Type B pancreatic cell (in vitro differentiated cells): ENCODE results near the gene ANKRD40. TPM values are rescaled to one million over a fixed set of nuclear protein-coding genes. Genes with fewer than 3 reads are reported as not detected.

Source experiments
- DNase-seq: peaks from one replicate; pipeline ENCODE4 v3.0.0; 2021; ENCODE audit warnings: mixed read lengths; ENCODE audit not compliant: unreplicated experiment; ENCODE audit errors: extremely low spot score
- H3K27ac Mint-ChIP-seq: 2 replicates; pipeline ENCODE4 v1.8.0; 2021; ENCODE audit warnings: mild to moderate bottlenecking, mixed read lengths
- H3K27me3 Mint-ChIP-seq: 2 replicates; pipeline ENCODE4 v1.8.0; 2021; ENCODE audit warnings: mixed read lengths
- H3K36me3 Mint-ChIP-seq: 2 replicates; pipeline ENCODE4 v1.8.0; 2021; ENCODE audit warnings: mixed read lengths
- H3K4me1 Mint-ChIP-seq: one replicate; pipeline ENCODE4 v1.8.0; 2021; ENCODE audit warnings: mixed read lengths; ENCODE audit not compliant: unreplicated experiment
- H3K4me3 Mint-ChIP-seq: 2 replicates; pipeline ENCODE4 v1.8.0; 2021; ENCODE audit warnings: mild to moderate bottlenecking, mixed read lengths
- H3K9me3 Mint-ChIP-seq: 2 replicates; pipeline ENCODE4 v1.8.0; 2021; ENCODE audit warnings: mixed read lengths
- CTCF ChIP-seq: fragments of 200-600 bp; sonication (generic); conservative IDR thresholded peaks from 2 replicates; pipeline ENCODE4 v1.5.0; 2021; ENCODE audit warnings: antibody characterized with exemption, mild to moderate bottlenecking
- total RNA-seq: library from RNA; stranded (reverse); gene quantifications from 2 replicates; pipeline ENCODE4 v1.2.1, GENCODE V29; 2021; ENCODE audit warnings: low replicate concordance

The ANKRD40 gene
- total RNA-seq, 1 donor from 2014 or later: 38.4 TPM

- no peak overlapping the region for H3K4me3 Mint-ChIP-seq
- H3K9me3 Mint-ChIP-seq: peaks cover 4% of the 10 kb centered on the region
- peaks cover 4% of the 10 kb centered on the region for H3K36me3 Mint-ChIP-seq
- no peak overlapping the region for H3K27ac Mint-ChIP-seq
- no peak for TF ChIP-seq CTCF
- DNase-seq: no peak
- H3K27me3 Mint-ChIP-seq: peaks cover 6% of the 10 kb centered on the region
- peaks cover 21% of the 10 kb centered on the region for H3K4me1 Mint-ChIP-seq
These were observed 50.1 kb downstream of the ANKRD40 start for GRCh38 chr17:50657627-50658026.

- H3K27me3 Mint-ChIP-seq: peaks cover 5% of the 10 kb centered on the region
- H3K27ac Mint-ChIP-seq: no peak overlapping the region
- DNase-seq: no peak
- no peak overlapping the region for H3K4me3 Mint-ChIP-seq
- peaks cover 3% of the 10 kb centered on the region for H3K36me3 Mint-ChIP-seq
- peaks cover 19% of the 10 kb centered on the region for H3K4me1 Mint-ChIP-seq
- TF ChIP-seq CTCF: no peak
- H3K9me3 Mint-ChIP-seq: peaks cover 4% of the 10 kb centered on the region
These were observed 50.7 kb downstream of the ANKRD40 start for GRCh38 chr17:50657054-50657453.

- no peak for DNase-seq
- Mint-ChIP-seq H3K27me3 (no peaks in the 10 kb centered on the region), H3K9me3 (no peaks in the 10 kb centered on the region), H3K36me3 (no peaks in the 10 kb centered on the region), H3K4me3 (no peak overlapping the region), H3K4me1 (peaks cover 14% of the 10 kb centered on the region), H3K27ac (no peak overlapping the region)
- no peak for TF ChIP-seq CTCF
These were observed 51.2 kb downstream of the ANKRD40 start for GRCh38 chr17:50656509-50656908.

- Mint-ChIP-seq H3K27me3 (no peaks in the 10 kb centered on the region), H3K36me3 (no peaks in the 10 kb centered on the region), H3K4me1 (no peaks in the 10 kb centered on the region), H3K27ac (no peak overlapping the region), H3K9me3 (no peaks in the 10 kb centered on the region), H3K4me3 (no peak overlapping the region)
- no peak for DNase-seq
- TF ChIP-seq CTCF: no peak
These were observed 54.0 kb downstream of the ANKRD40 start for GRCh38 chr17:50653738-50654137.

- no peak for DNase-seq
- no peaks in the 10 kb centered on the region for H3K9me3 Mint-ChIP-seq
- H3K4me3 Mint-ChIP-seq: no peak overlapping the region
- no peak for TF ChIP-seq CTCF
- no peak overlapping the region for H3K27ac Mint-ChIP-seq
- no peaks in the 10 kb centered on the region for H3K4me1 Mint-ChIP-seq
- H3K36me3 Mint-ChIP-seq: no peaks in the 10 kb centered on the region
- H3K27me3 Mint-ChIP-seq: peaks cover 3% of the 10 kb centered on the region
These were observed 56.1 kb downstream of the ANKRD40 start for GRCh38 chr17:50651661-50652060.
